ENCODE results near the gene MPV17L. TPM values are rescaled to one million over a fixed set of nuclear protein-coding genes. Genes with fewer than 3 reads are reported as not detected.
"Not testable (repeated sequence)": the region's sequence is repeated elsewhere in the genome, so short reads cannot be mapped to it uniquely, and the experiment has no call there.

The MPV17L gene
- polyA plus RNA-seq, 3 donors = 2.2 to 12.7 (median 3.2) TPM

GRCh38 chr16:15404091-15404490 lies 8.5 kb downstream of the MPV17L start:
- H3K27ac ChIP-seq (ENCODE audit: low read depth, low read length) = not testable (repeated sequence)
- 58 to 87% (median 70%) methylated on average over 3 of the region's 3 CpGs for WGBS, 3 donors

- H3K27ac ChIP-seq (ENCODE audit: low read depth, low read length) = no peak overlapping the region
- 50 to 66% (median 59%) methylated on average over 4 of the region's 4 CpGs for WGBS, 3 donors
Measured at GRCh38 chr16:15404792-15405191, 9.2 kb downstream of the MPV17L start.

- 72 to 89% (median 83%) methylated on average over 4 of the region's 4 CpGs for WGBS, 3 donors
- H3K27ac ChIP-seq (ENCODE audit: low read depth, low read length) = not testable (repeated sequence)
Measured at GRCh38 chr16:15407756-15408155, 12.2 kb downstream of the MPV17L start.

GRCh38 chr16:15409476-15409875 lies 13.9 kb downstream of the MPV17L start:
- 94 to 96% (median 95%) methylated on average over 6 of the region's 6 CpGs for WGBS, 3 donors
- not testable (repeated sequence) for H3K27ac ChIP-seq (ENCODE audit: low read depth, low read length)

GRCh38 chr16:15415511-15415985 lies 20.0 kb downstream of the MPV17L start:
- WGBS, 3 donors = 51 to 74% (median 71%) methylated on average over 3 of the region's 3 CpGs
- H3K27ac ChIP-seq (ENCODE audit: low read depth, low read length) = no peak overlapping the region

GRCh38 chr16:15417197-15417596 lies 21.6 kb downstream of the MPV17L start:
- no peak overlapping the region for H3K27ac ChIP-seq (ENCODE audit: low read depth, low read length)
- WGBS, 3 donors = 86 to 97% (median 95%) methylated on average over 2 of the region's 2 CpGs

- WGBS, 3 donors = 74 to 87% (median 80%) methylated on average over 3 of the region's 3 CpGs
- H3K27ac ChIP-seq (ENCODE audit: low read depth, low read length) = no peak overlapping the region
Measured at GRCh38 chr16:15418206-15418605, 22.7 kb downstream of the MPV17L start.

- WGBS, 3 donors = 91 to 96% (median 92%) methylated on average over 5 of the region's 5 CpGs
Measured at GRCh38 chr16:15421696-15422095, 26.1 kb downstream of the MPV17L start.

GRCh38 chr16:15422222-15422621 lies 26.7 kb downstream of the MPV17L start:
- WGBS, 3 donors = 53 to 84% (median 80%) methylated on average over 8 of the region's 8 CpGs
- H3K27ac ChIP-seq (ENCODE audit: low read depth, low read length) = no peak overlapping the region

More at GRCh38 chr16:15421696-15422095, 26.1 kb downstream of the MPV17L start:
- H3K27ac ChIP-seq (ENCODE audit: low read depth, low read length) = not testable (repeated sequence)

- H3K27ac ChIP-seq (ENCODE audit: low read depth, low read length) = no peak overlapping the region
- WGBS, 3 donors = 68 to 73% (median 72%) methylated on average over 6 of the region's 6 CpGs
Measured at GRCh38 chr16:15425861-15426260, 30.3 kb downstream of the MPV17L start.

- H3K27ac ChIP-seq (ENCODE audit: low read depth, low read length) = no peak overlapping the region
Measured at GRCh38 chr16:15426796-15427195, 31.2 kb downstream of the MPV17L start.

GRCh38 chr16:15427648-15428239 lies 32.2 kb downstream of the MPV17L start:
- no peak overlapping the region for H3K27ac ChIP-seq (ENCODE audit: low read depth, low read length)
- 8 to 14% (median 11%) methylated on average over 8 of the region's 8 CpGs for WGBS, 3 donors

More at GRCh38 chr16:15426796-15427195, 31.2 kb downstream of the MPV17L start:
- 72 to 84% (median 83%) methylated on average over 6 of the region's 6 CpGs for WGBS, 3 donors

- WGBS, 3 donors = 84 to 89% (median 85%) methylated on average over 11 of the region's 11 CpGs
Measured at GRCh38 chr16:15430884-15431283, 35.3 kb downstream of the MPV17L start.

GRCh38 chr16:15434079-15434424 lies 38.5 kb downstream of the MPV17L start:
- H3K27ac ChIP-seq (ENCODE audit: low read depth, low read length) = no peak overlapping the region
- WGBS, 3 donors = 32 to 45% (median 41%) methylated on average over 12 of the region's 12 CpGs

More at GRCh38 chr16:15430884-15431283, 35.3 kb downstream of the MPV17L start:
- not testable (repeated sequence) for H3K27ac ChIP-seq (ENCODE audit: low read depth, low read length)

- 0 to 1% (median 0%) methylated on average over 53 to 63 of the region's 63 CpGs for WGBS, 3 donors
- peak within 1 kb of the TSS; percentile 26 for H3K27ac ChIP-seq (ENCODE audit: low read depth, low read length)
Measured at GRCh38 chr16:15434425-15435215, 39.1 kb downstream of the MPV17L start, which contains the start of gene BMERB1. TSS of gene BMERB1 (plus strand) at chr16:15434588. CDS start at chr16:15434654, 66 bp downstream.

GRCh38 chr16:15435216-15435864 lies 39.8 kb downstream of the MPV17L start:
- WGBS, 3 donors = 5 to 14% (median 10%) methylated on average over 22 of the region's 22 CpGs
- no peak overlapping the region for H3K27ac ChIP-seq (ENCODE audit: low read depth, low read length)

GRCh38 chr16:15439102-15439501 lies 43.5 kb downstream of the MPV17L start:
- H3K27ac ChIP-seq (ENCODE audit: low read depth, low read length) = no peak overlapping the region

GRCh38 chr16:15439521-15439920 lies 44.0 kb downstream of the MPV17L start:
- WGBS, 3 donors = 87 to 88% (median 87%) methylated on average over 4 of the region's 4 CpGs
- H3K27ac ChIP-seq (ENCODE audit: low read depth, low read length) = no peak overlapping the region

More at GRCh38 chr16:15439102-15439501, 43.5 kb downstream of the MPV17L start:
- 81 to 90% (median 87%) methylated on average over 4 of the region's 4 CpGs for WGBS, 3 donors

GRCh38 chr16:15440852-15441251 lies 45.3 kb downstream of the MPV17L start:
- H3K27ac ChIP-seq (ENCODE audit: low read depth, low read length) = no peak overlapping the region
- 90 to 91% (median 90%) methylated on average over 3 of the region's 3 CpGs for WGBS, 3 donors
